Loucy (cell line): Measurements from ENCODE around the gene GTF2A2.

Experiments used
- EZH2phosphoT487 ChIP-seq: fragments of 200-600 bp; IDR thresholded peaks from 2 replicates; pipeline ENCODE4 v1.6.1; 2018; ENCODE audit warnings: antibody characterized with exemption, mild to moderate bottlenecking, moderate library complexity, borderline replicate concordance
- TF ChIP-seq, protein P1 (sequence below): fragments of 200-600 bp; sonication (generic); conservative IDR thresholded peaks from 2 replicates; pipeline ENCODE4 v1.5.1; 2014; ENCODE audit warnings: mild to moderate bottlenecking, antibody characterized with exemption, low read length

DNA sequence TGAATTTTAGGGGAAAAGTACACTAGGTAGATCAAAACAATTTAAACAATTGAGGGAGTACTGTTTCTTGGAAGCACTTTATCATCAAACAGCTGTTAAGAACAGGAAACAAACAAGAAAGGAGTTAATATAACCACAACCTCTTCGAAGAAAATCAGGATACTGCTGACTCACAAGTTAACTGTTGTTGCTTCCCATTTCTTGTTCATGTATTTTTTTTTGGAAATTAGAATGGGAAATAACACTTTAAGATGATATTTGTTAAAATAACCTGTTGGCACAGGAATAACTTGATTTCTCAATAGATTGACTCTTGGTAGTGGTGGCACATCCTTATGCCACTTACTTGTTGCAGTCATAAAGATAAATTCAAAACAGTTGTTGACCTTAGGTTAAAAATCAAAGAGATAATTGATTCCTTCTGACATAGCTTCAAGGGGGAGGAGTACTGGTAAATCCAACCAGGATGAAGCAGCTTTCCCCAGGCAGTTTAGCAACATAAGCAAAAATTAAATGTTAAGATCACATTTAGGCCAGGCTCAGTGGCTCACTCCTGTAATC, 28.5 kb upstream of the GTF2A2 start:
- TF ChIP-seq, protein P1, sequence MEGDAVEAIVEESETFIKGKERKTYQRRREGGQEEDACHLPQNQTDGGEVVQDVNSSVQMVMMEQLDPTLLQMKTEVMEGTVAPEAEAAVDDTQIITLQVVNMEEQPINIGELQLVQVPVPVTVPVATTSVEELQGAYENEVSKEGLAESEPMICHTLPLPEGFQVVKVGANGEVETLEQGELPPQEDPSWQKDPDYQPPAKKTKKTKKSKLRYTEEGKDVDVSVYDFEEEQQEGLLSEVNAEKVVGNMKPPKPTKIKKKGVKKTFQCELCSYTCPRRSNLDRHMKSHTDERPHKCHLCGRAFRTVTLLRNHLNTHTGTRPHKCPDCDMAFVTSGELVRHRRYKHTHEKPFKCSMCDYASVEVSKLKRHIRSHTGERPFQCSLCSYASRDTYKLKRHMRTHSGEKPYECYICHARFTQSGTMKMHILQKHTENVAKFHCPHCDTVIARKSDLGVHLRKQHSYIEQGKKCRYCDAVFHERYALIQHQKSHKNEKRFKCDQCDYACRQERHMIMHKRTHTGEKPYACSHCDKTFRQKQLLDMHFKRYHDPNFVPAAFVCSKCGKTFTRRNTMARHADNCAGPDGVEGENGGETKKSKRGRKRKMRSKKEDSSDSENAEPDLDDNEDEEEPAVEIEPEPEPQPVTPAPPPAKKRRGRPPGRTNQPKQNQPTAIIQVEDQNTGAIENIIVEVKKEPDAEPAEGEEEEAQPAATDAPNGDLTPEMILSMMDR = no peak
- TF ChIP-seq EZH2phosphoT487 = no peak
